ENCODE results near the gene M6PR.
"Not testable (repeated sequence)": the region's sequence is repeated elsewhere in the genome, so short reads cannot be mapped to it uniquely, and the experiment has no call there.

The M6PR gene

GRCh38 chr12:8916154-8916553 is 33.3 kb downstream of the M6PR start:
- H3K9me2 ChIP-seq (replicated peaks; ENCODE audit: low read depth, low read length): no peaks in the 10 kb centered on the region
- peak overlapping the region; percentile 78 for H3K9ac ChIP-seq (ENCODE audit: low read depth, low read length, poor library complexity, severe bottlenecking)
- H3K9me3 ChIP-seq (ENCODE audit: insufficient read depth, low read depth, low read length): no peaks in the 10 kb centered on the region
- peaks cover 22% of the 10 kb centered on the region for H3K79me2 ChIP-seq (ENCODE audit: insufficient read depth, low read length)
- peak overlapping the region; percentile 94 for H3K4me2 ChIP-seq (ENCODE audit: low read depth, low read length, poor library complexity, severe bottlenecking)
- H3K4me1 ChIP-seq (ENCODE audit: insufficient read depth, low read length, poor library complexity, severe bottlenecking): peaks cover 50% of the 10 kb centered on the region
- H3K36me3 ChIP-seq (ENCODE audit: insufficient read depth, low read length): no peaks in the 10 kb centered on the region; the same call in 1 of the 2 replicates
- peaks cover 4% of the 10 kb centered on the region for H4K20me1 ChIP-seq (ENCODE audit: insufficient read depth, low read length, poor library complexity, severe bottlenecking)
- no peak overlapping the region for H2AFZ ChIP-seq (ENCODE audit: low read length)
- TF ChIP-seq EZH2phosphoT487 (IDR thresholded peaks at IDR 0.05; ENCODE audit: borderline replicate concordance): no peak
- TF ChIP-seq CTCF (conservative IDR thresholded peaks at IDR 0.05; ENCODE audit: low read length): no peak
- H3K4me3 ChIP-seq (ENCODE audit: low read length, poor library complexity, severe bottlenecking): peak overlapping the region; percentile 95
- no peaks in the 10 kb centered on the region for H3K27me3 ChIP-seq (ENCODE audit: insufficient read depth, low read length, poor library complexity, severe bottlenecking)
- H3F3A ChIP-seq (ENCODE audit: low read depth): no peaks in the 10 kb centered on the region; the same call in 1 of the 2 replicates

- Histone ChIP-seq H3K9ac (ENCODE audit: low read depth, low read length, poor library complexity, severe bottlenecking) (peak overlapping the region; percentile 78), H3K4me1 (ENCODE audit: insufficient read depth, low read length, poor library complexity, severe bottlenecking) (peaks cover 50% of the 10 kb centered on the region), H4K20me1 (ENCODE audit: insufficient read depth, low read length, poor library complexity, severe bottlenecking) (peaks cover 4% of the 10 kb centered on the region), H3K4me2 (ENCODE audit: low read depth, low read length, poor library complexity, severe bottlenecking) (peak overlapping the region; percentile 94), H3K9me2 (replicated peaks; ENCODE audit: low read depth, low read length) (no peaks in the 10 kb centered on the region), H3K9me3 (ENCODE audit: insufficient read depth, low read depth, low read length) (no peaks in the 10 kb centered on the region), H3K4me3 (ENCODE audit: low read length, poor library complexity, severe bottlenecking) (peak overlapping the region; percentile 95), H3K36me3 (ENCODE audit: insufficient read depth, low read length) (no peaks in the 10 kb centered on the region), H3K79me2 (ENCODE audit: insufficient read depth, low read length) (peaks cover 22% of the 10 kb centered on the region), H3F3A (ENCODE audit: low read depth) (no peaks in the 10 kb centered on the region; the same call in 1 of the 2 replicates), H2AFZ (ENCODE audit: low read length) (peak overlapping the region; percentile 89), H3K27me3 (ENCODE audit: insufficient read depth, low read length, poor library complexity, severe bottlenecking) (no peaks in the 10 kb centered on the region)
- TF ChIP-seq EZH2phosphoT487 (IDR thresholded peaks at IDR 0.05; ENCODE audit: borderline replicate concordance): no peak
- no peak for TF ChIP-seq CTCF (conservative IDR thresholded peaks at IDR 0.05; ENCODE audit: low read length)
Measured at GRCh38 chr12:8914716-8915526, 34.5 kb downstream of the M6PR start.

DNA sequence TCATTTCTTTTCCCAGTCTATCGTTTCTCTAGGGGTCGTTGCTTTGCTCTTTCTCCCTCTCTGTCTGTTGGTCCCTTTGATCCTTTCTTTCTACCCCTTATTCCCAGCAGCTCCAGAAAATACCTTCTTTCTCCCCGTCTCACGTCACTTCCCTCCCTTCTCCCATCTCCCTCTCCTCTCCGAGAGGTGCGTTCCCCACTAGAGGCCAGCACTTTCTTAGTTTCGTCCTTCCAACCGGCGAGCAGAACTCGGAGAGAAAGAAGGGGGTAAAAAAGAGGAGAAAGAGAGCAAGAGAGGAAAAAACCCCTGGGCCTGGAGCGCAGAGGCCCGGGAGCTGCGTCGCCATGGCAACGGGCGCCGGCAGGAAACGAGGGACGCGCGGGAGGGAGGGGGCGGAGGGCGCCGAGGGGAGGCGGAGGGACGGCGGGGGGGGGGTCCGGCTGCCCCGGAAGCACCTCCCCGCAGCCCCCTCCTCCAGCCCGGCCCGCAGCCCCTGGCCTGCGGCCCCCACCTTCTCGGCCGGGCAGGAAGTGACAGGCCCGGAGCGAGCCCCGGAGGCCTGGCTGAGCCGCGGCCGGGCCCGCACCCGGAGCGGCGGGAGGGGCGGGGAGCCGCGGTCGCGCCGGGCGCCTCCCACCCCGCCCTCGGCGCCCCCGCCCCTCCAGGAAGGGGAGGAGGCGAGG is 35.3 kb downstream of the M6PR start, which contains the start of gene PHC1:
Gene PHC1 (plus strand): TSS at position 477 of the 683 bp plus-strand sequence. CDS start 3,169 bp downstream, outside the sequence.
- H4K20me1 ChIP-seq (ENCODE audit: insufficient read depth, low read length, poor library complexity, severe bottlenecking); H3K27me3 ChIP-seq (ENCODE audit: insufficient read depth, low read length, poor library complexity, severe bottlenecking); H3K9me3 ChIP-seq (ENCODE audit: insufficient read depth, low read depth, low read length); H3F3A ChIP-seq (ENCODE audit: low read depth); H3K36me3 ChIP-seq (ENCODE audit: insufficient read depth, low read length); H3K9me2 ChIP-seq (replicated peaks; ENCODE audit: low read depth, low read length): not testable (repeated sequence)
- H3K9ac ChIP-seq (ENCODE audit: low read depth, low read length, poor library complexity, severe bottlenecking): peak within 1 kb of the TSS; percentile 78
- H3K4me1 ChIP-seq (ENCODE audit: insufficient read depth, low read length, poor library complexity, severe bottlenecking): peaks cover 50% of the 10 kb centered on the region
- H3K4me2 ChIP-seq (ENCODE audit: low read depth, low read length, poor library complexity, severe bottlenecking): peak within 1 kb of the TSS; percentile 94
- peak within 1 kb of the TSS; percentile 89 for H2AFZ ChIP-seq (ENCODE audit: low read length)
- H3K79me2 ChIP-seq (ENCODE audit: insufficient read depth, low read length): peaks cover 22% of the 10 kb centered on the region
- TF ChIP-seq CTCF (conservative IDR thresholded peaks at IDR 0.05; ENCODE audit: low read length): peak; percentile 43
- peak within 1 kb of the TSS; percentile 95 for H3K4me3 ChIP-seq (ENCODE audit: low read length, poor library complexity, severe bottlenecking)
